ENCODE measurements around the gene ABCB8.

The ABCB8 gene

GRCh38 chr7:151085329-151085690 is 57.1 kb downstream of the ABCB8 start:
- no peak for TF ChIP-seq CTCF (IDR thresholded peaks at IDR 0.05; ENCODE audit: extremely low read depth, missing control alignments)
- no peak for DNase-seq (ENCODE audit: low spot score)

GRCh38 chr7:151085691-151086620 is 57.7 kb downstream of the ABCB8 start, which contains the start of gene AGAP3:
Gene AGAP3 (plus strand): TSS chr7:151086475. CDS start chr7:151086742, 267 bp downstream.
- no peak for TF ChIP-seq CTCF (IDR thresholded peaks at IDR 0.05; ENCODE audit: extremely low read depth, missing control alignments)
- peak; percentile 97 for DNase-seq (ENCODE audit: low spot score)

GRCh38 chr7:151086802-151087244 is 58.6 kb downstream of the ABCB8 start:
- DNase-seq (ENCODE audit: low spot score): no peak

GRCh38 chr7:151087245-151088018 is 59.2 kb downstream of the ABCB8 start:
- peak; percentile 22 for TF ChIP-seq CTCF (IDR thresholded peaks at IDR 0.05; ENCODE audit: extremely low read depth, missing control alignments)
- DNase-seq (ENCODE audit: low spot score): peak; percentile 80

More at GRCh38 chr7:151086802-151087244, 58.6 kb downstream of the ABCB8 start:
- TF ChIP-seq CTCF (IDR thresholded peaks at IDR 0.05; ENCODE audit: extremely low read depth, missing control alignments): no peak

- DNase-seq (ENCODE audit: low spot score): no peak
- no peak for TF ChIP-seq CTCF (IDR thresholded peaks at IDR 0.05; ENCODE audit: extremely low read depth, missing control alignments)
Observed at GRCh38 chr7:151088019-151088855, 60.0 kb downstream of the ABCB8 start.

- no peak for TF ChIP-seq CTCF (IDR thresholded peaks at IDR 0.05; ENCODE audit: extremely low read depth, missing control alignments)
- no peak for DNase-seq (ENCODE audit: low spot score)
Observed at GRCh38 chr7:151088856-151089699, 60.8 kb downstream of the ABCB8 start.

Measured in GM20000 (cell line).